M059J (cell line): Measurements from ENCODE around the gene DGKD. TPM values are rescaled to one million over a fixed set of nuclear protein-coding genes. Genes with fewer than 3 reads are reported as not detected.
A peak's percentile ranks its signal among the peaks of the same experiment; 100 is the strongest.
"Not testable (repeated sequence)": the region's sequence is repeated elsewhere in the genome, so short reads cannot be mapped to it uniquely, and the experiment has no call there.

Source experiments
- DNase-seq: peaks from one replicate; pipeline ENCODE4 v3.0.0-alpha.2; 2012; ENCODE audit warnings: low read depth
- total RNA-seq: library from RNA; depleted of rRNA; stranded (reverse); fragments of >200 nt; shearing (Covaris generic); gene quantifications from 2 replicates; pipeline ENCODE4 v1.2.3, GENCODE V29; 2014; rRNA removed

The DGKD gene
- 9.5 and 16.5 TPM in 2 replicates for total RNA-seq

GRCh38 chr2:233353769-233354499 is at the start of gene DGKD:
DGKD (plus strand) TSS chr2:233354494; CDS start chr2:233354519, 25 bp downstream.
- peak; percentile 26 for DNase-seq

- no peak for DNase-seq
Measured at GRCh38 chr2:233307565-233307964, 46.7 kb upstream of the DGKD start, which contains the start of gene SAG. SAG (plus strand) TSS chr2:233307816; CDS start chr2:233309190, 1,374 bp downstream.

GRCh38 chr2:233311241-233311926 is 42.9 kb upstream of the DGKD start:
- DNase-seq: no peak

GRCh38 chr2:233312874-233313273 is 41.4 kb upstream of the DGKD start:
- DNase-seq: no peak

- no peak for DNase-seq
Measured at GRCh38 chr2:233314180-233314925, 39.9 kb upstream of the DGKD start.

GRCh38 chr2:233317196-233317943 is 36.9 kb upstream of the DGKD start:
- DNase-seq: no peak

- DNase-seq: no peak
Measured at GRCh38 chr2:233319256-233319655, 35.0 kb upstream of the DGKD start.

- DNase-seq: no peak
Measured at GRCh38 chr2:233320470-233320869, 33.8 kb upstream of the DGKD start.

- no peak for DNase-seq
Measured at GRCh38 chr2:233321166-233321565, 33.1 kb upstream of the DGKD start.

- DNase-seq: no peak
Measured at GRCh38 chr2:233323851-233324250, 30.4 kb upstream of the DGKD start.

GRCh38 chr2:233325256-233325655 is 29.0 kb upstream of the DGKD start:
- no peak for DNase-seq

GRCh38 chr2:233325814-233326213 is 28.5 kb upstream of the DGKD start:
- DNase-seq: no peak

- DNase-seq: no peak
Measured at GRCh38 chr2:233326500-233326899, 27.8 kb upstream of the DGKD start.

- no peak for DNase-seq
Measured at GRCh38 chr2:233328922-233329321, 25.4 kb upstream of the DGKD start.

- DNase-seq: peak; percentile 52
Measured at GRCh38 chr2:233329489-233330135, 24.7 kb upstream of the DGKD start.

- DNase-seq: no peak
Measured at GRCh38 chr2:233331536-233331935, 22.8 kb upstream of the DGKD start.

- no peak for DNase-seq
Measured at GRCh38 chr2:233332125-233332524, 22.2 kb upstream of the DGKD start.

GRCh38 chr2:233334915-233335314 is 19.4 kb upstream of the DGKD start:
- DNase-seq: no peak

- DNase-seq: not testable (repeated sequence)
Measured at GRCh38 chr2:233336091-233336490, 18.2 kb upstream of the DGKD start.

GRCh38 chr2:233336541-233336940 is 17.8 kb upstream of the DGKD start:
- no peak for DNase-seq

- no peak for DNase-seq
Measured at GRCh38 chr2:233338046-233338445, 16.2 kb upstream of the DGKD start.
